ENCODE measurements around the gene WDR7. TPM values are rescaled to one million over a fixed set of nuclear protein-coding genes. Genes with fewer than 3 reads are reported as not detected.

Gene WDR7
- total and polyA plus RNA-seq, 9 of the 15 experiments (the other 6 are each of a cell fraction or from before 2014, with no cell fraction given): 1.4 to 9.4 (median 5.3) TPM

DNA sequence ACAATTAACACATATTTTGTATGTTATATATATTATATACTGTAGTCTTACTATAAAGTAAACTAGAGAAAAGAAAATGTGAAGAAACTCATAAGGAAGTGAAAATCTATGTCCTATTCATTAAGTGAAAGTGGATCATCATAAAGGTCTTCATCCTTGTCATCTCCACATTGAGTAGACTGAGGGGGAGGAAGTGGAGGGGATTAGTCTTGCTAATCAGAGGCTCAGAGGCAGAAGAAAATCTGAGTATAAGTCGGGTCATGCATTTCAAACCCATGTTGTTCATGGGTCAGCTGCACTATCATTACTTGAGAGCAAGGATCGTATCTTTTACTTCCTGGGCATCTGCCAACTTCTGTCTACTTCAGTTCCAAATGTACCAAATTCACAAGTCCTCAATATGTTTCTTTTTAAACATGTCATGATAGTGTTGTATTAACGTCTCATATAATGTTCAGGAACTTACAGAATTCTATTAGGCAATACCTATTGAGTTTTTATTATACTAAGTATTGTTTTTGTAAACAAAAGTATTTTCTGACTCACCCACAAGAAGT, 286.8 kb downstream of the WDR7 start (continued):
- TF ChIP-seq, protein P1, sequence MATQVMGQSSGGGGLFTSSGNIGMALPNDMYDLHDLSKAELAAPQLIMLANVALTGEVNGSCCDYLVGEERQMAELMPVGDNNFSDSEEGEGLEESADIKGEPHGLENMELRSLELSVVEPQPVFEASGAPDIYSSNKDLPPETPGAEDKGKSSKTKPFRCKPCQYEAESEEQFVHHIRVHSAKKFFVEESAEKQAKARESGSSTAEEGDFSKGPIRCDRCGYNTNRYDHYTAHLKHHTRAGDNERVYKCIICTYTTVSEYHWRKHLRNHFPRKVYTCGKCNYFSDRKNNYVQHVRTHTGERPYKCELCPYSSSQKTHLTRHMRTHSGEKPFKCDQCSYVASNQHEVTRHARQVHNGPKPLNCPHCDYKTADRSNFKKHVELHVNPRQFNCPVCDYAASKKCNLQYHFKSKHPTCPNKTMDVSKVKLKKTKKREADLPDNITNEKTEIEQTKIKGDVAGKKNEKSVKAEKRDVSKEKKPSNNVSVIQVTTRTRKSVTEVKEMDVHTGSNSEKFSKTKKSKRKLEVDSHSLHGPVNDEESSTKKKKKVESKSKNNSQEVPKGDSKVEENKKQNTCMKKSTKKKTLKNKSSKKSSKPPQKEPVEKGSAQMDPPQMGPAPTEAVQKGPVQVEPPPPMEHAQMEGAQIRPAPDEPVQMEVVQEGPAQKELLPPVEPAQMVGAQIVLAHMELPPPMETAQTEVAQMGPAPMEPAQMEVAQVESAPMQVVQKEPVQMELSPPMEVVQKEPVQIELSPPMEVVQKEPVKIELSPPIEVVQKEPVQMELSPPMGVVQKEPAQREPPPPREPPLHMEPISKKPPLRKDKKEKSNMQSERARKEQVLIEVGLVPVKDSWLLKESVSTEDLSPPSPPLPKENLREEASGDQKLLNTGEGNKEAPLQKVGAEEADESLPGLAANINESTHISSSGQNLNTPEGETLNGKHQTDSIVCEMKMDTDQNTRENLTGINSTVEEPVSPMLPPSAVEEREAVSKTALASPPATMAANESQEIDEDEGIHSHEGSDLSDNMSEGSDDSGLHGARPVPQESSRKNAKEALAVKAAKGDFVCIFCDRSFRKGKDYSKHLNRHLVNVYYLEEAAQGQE (IDR thresholded peaks at IDR 0.05; ENCODE audit: borderline replicate concordance): no peak
- TF ChIP-seq, protein P1 (CRISPR knock-in tag; IDR thresholded peaks at IDR 0.05; ENCODE audit: low read depth): no peak
- TF ChIP-seq CHCHD3 (CRISPR knock-in tag; IDR thresholded peaks at IDR 0.05) (no peak), KLF10 (CRISPR knock-in tag; IDR thresholded peaks at IDR 0.05) (no peak), HNRNPUL1 (IDR thresholded peaks at IDR 0.05; ENCODE audit: low read length) (no peak), EP300 (IDR thresholded peaks at IDR 0.05; ENCODE audit: low read length) (no peak), TAF9B (IDR thresholded peaks at IDR 0.05; ENCODE audit: partially characterized antibody) (no peak), FOXJ3 (CRISPR knock-in tag; IDR thresholded peaks at IDR 0.05) (no peak), ZNF407 (IDR thresholded peaks at IDR 0.05; ENCODE audit: low read depth) (no peak)

All from K562 (cell line).